HG03175 (cell line): Measurements from ENCODE around the gene IL1RL2.

Experiments
- ATAC-seq: cut with Tn5 transposase; IDR thresholded peaks from one replicate; pipeline ENCODE4 v1.9.1; 2021; ENCODE audit warnings: mild to moderate bottlenecking, moderate library complexity; ENCODE audit not compliant: unreplicated experiment

IL1RL2 gene

DNA sequence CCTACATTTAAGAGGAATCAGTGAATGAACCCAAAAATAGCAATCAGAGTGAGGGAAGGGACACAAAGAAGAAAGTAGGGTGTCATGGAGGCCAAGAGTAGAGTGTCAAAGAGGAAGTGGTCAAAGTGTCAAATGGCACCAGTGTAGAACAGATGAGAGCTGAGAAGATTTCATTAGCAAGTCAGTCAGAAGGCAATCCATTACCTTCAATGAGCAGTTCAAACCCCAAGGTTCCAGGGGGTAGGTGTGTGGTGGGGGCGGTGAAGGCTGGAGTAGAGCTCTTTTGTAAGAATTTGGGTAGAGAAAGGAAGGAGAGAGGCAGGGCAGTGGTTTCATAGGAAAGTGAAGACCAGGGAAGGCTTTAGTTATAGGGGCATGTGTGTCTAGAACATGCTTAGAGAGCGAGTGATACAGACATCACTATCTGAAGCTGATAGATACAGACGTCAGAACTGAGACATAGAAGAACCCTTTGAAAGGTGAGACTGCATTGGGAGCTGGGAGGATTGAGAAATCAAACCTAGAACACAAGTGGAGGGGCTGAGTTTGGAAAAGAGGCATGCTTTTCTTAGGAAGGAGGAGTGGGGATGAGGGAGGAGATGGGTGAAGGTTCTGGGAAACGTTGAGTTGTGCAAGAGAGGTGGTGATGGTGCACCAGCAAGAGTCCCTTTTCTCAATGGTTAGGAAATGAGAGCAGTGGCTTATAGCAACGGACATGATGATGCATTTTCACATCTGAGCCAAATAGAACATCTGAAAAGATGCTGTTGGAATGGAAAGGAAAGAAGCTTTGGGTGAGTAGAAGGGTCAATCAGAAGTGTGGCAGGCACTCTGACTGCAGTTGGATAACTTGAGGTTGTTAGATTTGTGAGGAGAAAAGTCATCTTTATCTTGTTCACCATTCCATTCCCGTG is 75.7 kb downstream of the IL1RL2 start:
- ATAC-seq = no peak

- no peak for ATAC-seq
Measured at GRCh38 chr2:102264952-102265351, 78.1 kb downstream of the IL1RL2 start.

- ATAC-seq = no peak
Measured at GRCh38 chr2:102266204-102266603, 79.4 kb downstream of the IL1RL2 start.

- ATAC-seq = no peak
Measured at GRCh38 chr2:102267774-102268173, 81.0 kb downstream of the IL1RL2 start.

- ATAC-seq = no peak
Measured at GRCh38 chr2:102268510-102269199, 81.8 kb downstream of the IL1RL2 start.

GRCh38 chr2:102269200-102269524 is 82.3 kb downstream of the IL1RL2 start:
- no peak for ATAC-seq

DNA sequence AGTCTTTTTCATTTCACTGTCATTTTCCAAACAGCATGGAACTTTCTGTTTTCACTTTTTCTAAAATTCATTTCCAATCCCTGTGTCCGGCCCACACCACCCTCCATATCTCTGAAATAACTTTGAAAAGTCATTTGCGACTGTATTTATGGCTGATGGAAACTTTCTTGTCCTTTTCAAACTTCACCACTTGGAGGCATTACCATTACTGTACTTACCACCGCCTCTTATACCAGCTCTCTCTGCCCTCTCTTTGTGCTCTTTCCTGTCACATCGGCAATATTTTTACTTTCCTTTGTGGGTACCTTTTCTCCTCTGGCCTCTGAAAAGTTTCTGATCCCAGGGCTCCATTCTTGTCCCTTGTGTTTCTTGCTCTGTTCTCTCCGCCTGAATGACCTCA is 85.0 kb downstream of the IL1RL2 start:
- no peak for ATAC-seq

- no peak for ATAC-seq
Measured at GRCh38 chr2:102273619-102274211, 86.9 kb downstream of the IL1RL2 start.

GRCh38 chr2:102276549-102277201 is 89.9 kb downstream of the IL1RL2 start:
- ATAC-seq = no peak

GRCh38 chr2:102277202-102277700 is 90.4 kb downstream of the IL1RL2 start:
- no peak for ATAC-seq

- ATAC-seq = no peak
Measured at GRCh38 chr2:102278720-102279390, 92.0 kb downstream of the IL1RL2 start.

- no peak for ATAC-seq
Measured at GRCh38 chr2:102279391-102279735, 92.5 kb downstream of the IL1RL2 start.

GRCh38 chr2:102282678-102283091 is 95.9 kb downstream of the IL1RL2 start:
- ATAC-seq = no peak

DNA sequence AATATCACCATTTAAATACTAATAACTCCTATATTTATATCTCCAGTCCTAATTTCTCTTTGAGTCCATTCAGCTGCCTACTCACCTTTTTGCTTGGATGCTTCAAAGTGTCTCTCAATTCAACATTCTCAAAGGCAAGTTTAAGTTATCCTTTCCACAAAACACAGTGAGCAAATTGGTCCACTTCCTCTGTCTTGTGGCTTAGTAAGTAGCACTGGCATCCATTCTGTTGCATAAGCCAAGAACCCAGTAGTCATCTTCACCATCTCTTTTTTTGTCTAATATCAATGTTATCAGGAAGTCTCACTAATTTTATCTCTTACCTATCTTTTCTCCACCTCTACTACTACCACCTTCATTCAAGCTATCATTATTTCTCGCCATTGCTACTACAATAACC is 97.2 kb downstream of the IL1RL2 start:
- ATAC-seq = no peak

DNA sequence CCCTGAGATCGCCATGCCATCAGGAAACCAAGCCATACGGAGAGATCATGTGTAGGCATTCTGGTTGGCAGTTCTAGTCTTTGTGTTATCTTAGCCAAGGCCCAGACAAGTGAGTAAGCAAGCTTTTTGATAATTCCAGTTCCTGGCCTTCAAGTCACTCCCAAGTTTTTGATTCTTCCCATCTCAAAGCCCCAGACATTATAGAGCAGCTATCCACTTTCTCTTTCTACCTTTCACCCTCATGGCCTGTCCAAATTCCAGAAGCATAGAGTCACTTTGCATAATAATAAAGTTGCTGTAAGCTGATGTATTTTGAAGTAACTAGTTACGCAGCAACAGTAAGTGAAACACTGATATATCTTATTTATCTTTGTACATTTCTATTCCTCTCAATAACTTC is 97.8 kb downstream of the IL1RL2 start:
- no peak for ATAC-seq

- no peak for ATAC-seq
Measured at GRCh38 chr2:102285368-102285767, 98.5 kb downstream of the IL1RL2 start.

GRCh38 chr2:102286041-102286440 is 99.2 kb downstream of the IL1RL2 start:
- ATAC-seq = no peak

GRCh38 chr2:102289129-102289528 is 102.3 kb downstream of the IL1RL2 start:
- no peak for ATAC-seq
